Glutamatergic neuron (in vitro differentiated cells): ENCODE measurements around the gene CTAGE4. TPM values are rescaled to one million over a fixed set of nuclear protein-coding genes. Genes with fewer than 3 reads are reported as not detected.
"Not testable (repeated sequence)": the region's sequence is repeated elsewhere in the genome, so short reads cannot be mapped to it uniquely, and the experiment has no call there.

Source experiments
- DNase-seq: peaks from one replicate; pipeline ENCODE4 v3.0.0; 2022
- H3K27ac Mint-ChIP-seq: one replicate; pipeline ENCODE4 v1.8.0; 2020; ENCODE audit warnings: mild to moderate bottlenecking, mixed read lengths, inconsistent platforms; ENCODE audit not compliant: unreplicated experiment
- H3K27me3 Mint-ChIP-seq: one replicate; pipeline ENCODE4 v1.8.0; 2020; ENCODE audit warnings: mild to moderate bottlenecking, moderate library complexity, mixed read lengths, inconsistent platforms; ENCODE audit not compliant: unreplicated experiment
- H3K36me3 Mint-ChIP-seq: one replicate; pipeline ENCODE4 v1.8.0; 2020; ENCODE audit warnings: mild to moderate bottlenecking, mixed read lengths, inconsistent platforms; ENCODE audit not compliant: unreplicated experiment
- H3K4me1 Mint-ChIP-seq: one replicate; pipeline ENCODE4 v1.8.0; 2020; ENCODE audit warnings: mild to moderate bottlenecking, low read depth, mixed read lengths, inconsistent platforms; ENCODE audit not compliant: unreplicated experiment
- H3K4me3 Mint-ChIP-seq: one replicate; pipeline ENCODE4 v1.8.0; 2020; ENCODE audit warnings: mild to moderate bottlenecking, mixed read lengths, inconsistent platforms; ENCODE audit not compliant: unreplicated experiment
- H3K9me3 Mint-ChIP-seq: one replicate; pipeline ENCODE4 v1.8.0; 2020; ENCODE audit warnings: mild to moderate bottlenecking, moderate library complexity, mixed read lengths, inconsistent platforms; ENCODE audit not compliant: unreplicated experiment
- CTCF ChIP-seq: fragments of 200-600 bp; sonication (generic); IDR thresholded peaks from one replicate; pipeline ENCODE4 v1.5.0; 2021; ENCODE audit not compliant: partially characterized antibody, unreplicated experiment
- total RNA-seq: library from RNA; stranded (reverse); fragmentation: NEBNext Ultra II Directional; extraction: Animal tissue kit (Norgen Biotek cat#: 25700); gene quantifications from one replicate; pipeline ENCODE4 v1.2.1, GENCODE V29; 2021; ENCODE audit not compliant: unreplicated experiment

Gene CTAGE4
- total RNA-seq, 1 donor from 2014 or later: 0.17 TPM

- DNase-seq, H3K9me3 Mint-ChIP-seq, H3K4me3 Mint-ChIP-seq, H3K27me3 Mint-ChIP-seq, H3K27ac Mint-ChIP-seq, H3K4me1 Mint-ChIP-seq, H3K36me3 Mint-ChIP-seq: not testable (repeated sequence)
- TF ChIP-seq CTCF: peak; percentile 46
These were observed 4.7 kb upstream of the CTAGE4 start for GRCh38 chr7:144178380-144179164.

GRCh38 chr7:144179165-144179479 is 4.1 kb upstream of the CTAGE4 start:
- not testable (repeated sequence) for H3K4me1 Mint-ChIP-seq, H3K4me3 Mint-ChIP-seq, H3K36me3 Mint-ChIP-seq, H3K27me3 Mint-ChIP-seq, H3K27ac Mint-ChIP-seq, DNase-seq, H3K9me3 Mint-ChIP-seq

- H3K36me3 Mint-ChIP-seq, H3K27me3 Mint-ChIP-seq, H3K27ac Mint-ChIP-seq, H3K4me3 Mint-ChIP-seq, H3K4me1 Mint-ChIP-seq, DNase-seq, H3K9me3 Mint-ChIP-seq: not testable (repeated sequence)
These were observed 4.6 kb downstream of the CTAGE4 start for GRCh38 chr7:144187848-144188247.

- not testable (repeated sequence) for H3K36me3 Mint-ChIP-seq, H3K9me3 Mint-ChIP-seq
These were observed 5.4 kb downstream of the CTAGE4 start for GRCh38 chr7:144188578-144189171.

GRCh38 chr7:144193782-144194181 is 10.5 kb downstream of the CTAGE4 start:
- not testable (repeated sequence) for H3K4me1 Mint-ChIP-seq, H3K9me3 Mint-ChIP-seq, DNase-seq, H3K36me3 Mint-ChIP-seq, H3K4me3 Mint-ChIP-seq, H3K27me3 Mint-ChIP-seq, H3K27ac Mint-ChIP-seq

More at GRCh38 chr7:144188578-144189171, 5.4 kb downstream of the CTAGE4 start:
- not testable (repeated sequence) for H3K27me3 Mint-ChIP-seq, DNase-seq, H3K27ac Mint-ChIP-seq, H3K4me3 Mint-ChIP-seq, H3K4me1 Mint-ChIP-seq

GRCh38 chr7:144194453-144194852 is 11.2 kb downstream of the CTAGE4 start:
- not testable (repeated sequence) for H3K27ac Mint-ChIP-seq, H3K4me3 Mint-ChIP-seq, H3K27me3 Mint-ChIP-seq, H3K4me1 Mint-ChIP-seq, H3K36me3 Mint-ChIP-seq, H3K9me3 Mint-ChIP-seq, DNase-seq

- H3K4me1 Mint-ChIP-seq, H3K4me3 Mint-ChIP-seq, H3K36me3 Mint-ChIP-seq, H3K27me3 Mint-ChIP-seq, H3K27ac Mint-ChIP-seq, H3K9me3 Mint-ChIP-seq: not testable (repeated sequence)
- peak; percentile 17 for DNase-seq
These were observed 12.1 kb downstream of the CTAGE4 start, which contains the start of gene ARHGEF35 for GRCh38 chr7:144195212-144195872. Gene ARHGEF35 (minus strand): TSS chr7:144195833. CDS start chr7:144188383, 7,450 bp downstream.

GRCh38 chr7:144198934-144199333 is 15.7 kb downstream of the CTAGE4 start:
- not testable (repeated sequence) for H3K4me1 Mint-ChIP-seq, H3K9me3 Mint-ChIP-seq, H3K27ac Mint-ChIP-seq, H3K4me3 Mint-ChIP-seq, H3K36me3 Mint-ChIP-seq, H3K27me3 Mint-ChIP-seq, DNase-seq

GRCh38 chr7:144201978-144202377 is 18.7 kb downstream of the CTAGE4 start:
- not testable (repeated sequence) for DNase-seq, H3K27me3 Mint-ChIP-seq, H3K36me3 Mint-ChIP-seq, H3K4me3 Mint-ChIP-seq, H3K27ac Mint-ChIP-seq, H3K4me1 Mint-ChIP-seq, H3K9me3 Mint-ChIP-seq

GRCh38 chr7:144203086-144203485 is 19.8 kb downstream of the CTAGE4 start:
- H3K27ac Mint-ChIP-seq: not testable (repeated sequence)

GRCh38 chr7:144205306-144205705 is 22.0 kb downstream of the CTAGE4 start:
- H3K4me1 Mint-ChIP-seq, H3K27me3 Mint-ChIP-seq, DNase-seq, H3K4me3 Mint-ChIP-seq, H3K36me3 Mint-ChIP-seq, H3K9me3 Mint-ChIP-seq, H3K27ac Mint-ChIP-seq: not testable (repeated sequence)

More at GRCh38 chr7:144203086-144203485, 19.8 kb downstream of the CTAGE4 start:
- H3K4me1 Mint-ChIP-seq, H3K9me3 Mint-ChIP-seq, DNase-seq, H3K36me3 Mint-ChIP-seq, H3K27me3 Mint-ChIP-seq, H3K4me3 Mint-ChIP-seq: not testable (repeated sequence)
